H54 (cell line): ENCODE results near the gene FBXO31.
"Not testable (repeated sequence)": the region's sequence is repeated elsewhere in the genome, so short reads cannot be mapped to it uniquely, and the experiment has no call there.

Source experiments
- DNase-seq: peaks from one replicate; pipeline ENCODE4 v3.0.0; 2011; ENCODE audit warnings: low spot score, mixed read lengths; ENCODE audit not compliant: insufficient read length
- FAIRE-seq: peaks from 3 replicates; lab custom pipeline; 2011; peaks lifted over from hg19 to GRCh38; lab: Jason Lieb, UNC
- POLR2A ChIP-seq: IDR thresholded peaks from 2 replicates; pipeline ENCODE4 v1.6.1; 2011; ENCODE audit warnings: low read depth, mild to moderate bottlenecking, low read length

FBXO31 gene

GRCh38 chr16:87368029-87368770 is 15.4 kb downstream of the FBXO31 start:
- DNase-seq (no peak), FAIRE-seq (no peak)
- no peak for TF ChIP-seq POLR2A

DNA sequence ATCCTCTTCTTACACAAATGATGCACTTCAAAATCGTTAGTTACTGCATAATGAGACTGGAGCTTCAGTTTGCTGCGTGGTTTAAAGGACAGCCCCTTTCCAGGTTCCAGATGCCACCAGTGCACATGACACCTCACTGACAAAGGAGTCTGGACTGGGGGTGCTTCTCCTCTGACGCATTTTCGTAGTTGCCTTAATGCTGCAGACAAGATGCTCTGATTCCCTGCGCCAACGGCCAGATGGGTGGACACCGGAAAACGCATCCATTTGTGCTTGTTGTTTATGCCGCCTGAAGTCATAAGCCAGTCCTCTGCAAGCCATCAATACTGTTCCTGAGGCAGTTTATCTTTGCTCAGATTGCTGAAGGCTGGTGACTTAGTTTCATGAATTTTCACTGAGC is 16.0 kb downstream of the FBXO31 start:
- FAIRE-seq = no peak
- TF ChIP-seq POLR2A = no peak
- DNase-seq = no peak

DNA sequence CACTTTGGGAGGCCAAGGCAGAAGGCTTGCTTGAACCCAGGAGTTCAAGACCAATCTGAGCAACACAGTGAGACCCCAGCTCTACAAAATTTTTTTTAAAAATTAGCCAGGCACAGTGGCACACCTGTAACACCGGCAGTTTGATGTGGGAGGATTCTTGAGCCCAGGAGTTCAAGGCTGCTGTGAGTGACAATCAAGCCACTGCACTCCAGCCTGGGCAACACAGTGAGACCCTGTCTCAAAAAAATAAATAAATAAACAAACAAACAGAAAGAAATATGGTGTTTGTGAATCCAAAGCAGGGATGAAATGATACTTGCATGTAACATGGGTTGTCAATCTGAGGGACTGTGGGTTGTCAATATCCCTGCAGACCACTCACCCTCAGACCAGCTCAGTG is 16.6 kb downstream of the FBXO31 start:
- TF ChIP-seq POLR2A = no peak
- FAIRE-seq = no peak
- no peak for DNase-seq

DNA sequence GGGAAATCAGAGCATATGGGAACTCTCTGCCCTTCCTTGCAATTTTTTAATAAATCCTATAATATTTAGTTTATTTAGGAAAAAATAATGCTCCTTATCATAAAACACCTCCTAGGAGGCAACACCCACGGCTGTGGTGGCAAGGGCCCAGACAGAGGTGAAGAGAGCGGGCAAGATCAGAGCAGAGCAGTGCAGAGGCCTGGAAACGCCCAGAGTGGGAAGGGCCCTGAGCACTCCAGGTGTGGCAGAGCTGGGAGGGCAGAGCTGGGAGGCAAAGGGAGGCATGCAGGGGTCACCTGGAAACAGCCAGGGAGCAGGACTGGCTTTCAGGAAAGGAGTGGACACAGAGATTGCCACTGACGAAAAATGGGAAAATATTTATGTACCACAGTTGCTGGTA is 17.3 kb downstream of the FBXO31 start:
- no peak for TF ChIP-seq POLR2A
- no peak for DNase-seq
- FAIRE-seq = no peak

- FAIRE-seq (no peak), DNase-seq (no peak)
- TF ChIP-seq POLR2A = no peak
Observed at GRCh38 chr16:87365021-87365713, 18.4 kb downstream of the FBXO31 start.

- TF ChIP-seq POLR2A = 0 out of 2 replicates have a peak, but pooled peaks have one; percentile 18
- DNase-seq (no peak), FAIRE-seq (no peak)
Observed at GRCh38 chr16:87363771-87364455, 19.7 kb downstream of the FBXO31 start.

DNA sequence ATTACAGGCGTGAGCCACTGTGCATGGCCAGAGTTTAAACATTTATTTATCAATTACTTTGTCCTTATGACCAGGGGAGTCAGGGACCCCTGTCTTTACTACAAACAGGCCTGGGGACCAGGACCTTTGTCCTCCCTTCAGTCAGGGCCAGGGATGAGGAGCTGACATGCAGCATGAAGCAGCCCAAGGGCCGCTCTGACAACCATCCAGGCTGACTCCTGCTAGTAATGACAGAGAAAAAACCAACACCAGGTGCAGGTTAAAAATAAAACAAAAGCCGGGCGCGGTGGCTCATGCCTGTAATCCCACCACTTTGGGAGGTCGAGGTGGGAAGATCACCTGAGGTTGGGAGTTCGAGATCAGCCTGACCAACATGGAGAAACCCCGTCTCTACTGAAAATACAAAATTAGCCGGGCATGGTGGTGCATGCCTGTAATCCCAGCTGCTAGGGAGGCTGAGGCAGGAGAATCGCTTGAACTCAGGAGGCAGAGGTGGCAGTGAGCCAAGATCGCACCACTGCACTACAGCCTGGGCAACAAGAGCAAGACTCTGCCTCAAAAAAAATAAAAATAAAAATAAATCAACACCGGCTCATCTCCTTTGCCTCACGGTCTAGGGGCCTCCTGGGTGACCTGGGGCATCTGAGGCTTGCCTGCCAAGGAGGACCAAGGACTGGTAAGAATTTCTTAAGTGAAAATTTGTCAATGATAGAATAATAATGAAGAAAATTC is 20.6 kb downstream of the FBXO31 start:
- DNase-seq, FAIRE-seq: not testable (repeated sequence)

- DNase-seq (no peak), FAIRE-seq (no peak)
- no peak for TF ChIP-seq POLR2A
Observed at GRCh38 chr16:87361916-87362619, 21.5 kb downstream of the FBXO31 start.

GRCh38 chr16:87360862-87361610 is 22.5 kb downstream of the FBXO31 start:
- TF ChIP-seq POLR2A = no peak
- no peak for FAIRE-seq
- DNase-seq = no peak

GRCh38 chr16:87359121-87359520 is 24.5 kb downstream of the FBXO31 start:
- no peak for DNase-seq
- no peak for TF ChIP-seq POLR2A
- no peak for FAIRE-seq

DNA sequence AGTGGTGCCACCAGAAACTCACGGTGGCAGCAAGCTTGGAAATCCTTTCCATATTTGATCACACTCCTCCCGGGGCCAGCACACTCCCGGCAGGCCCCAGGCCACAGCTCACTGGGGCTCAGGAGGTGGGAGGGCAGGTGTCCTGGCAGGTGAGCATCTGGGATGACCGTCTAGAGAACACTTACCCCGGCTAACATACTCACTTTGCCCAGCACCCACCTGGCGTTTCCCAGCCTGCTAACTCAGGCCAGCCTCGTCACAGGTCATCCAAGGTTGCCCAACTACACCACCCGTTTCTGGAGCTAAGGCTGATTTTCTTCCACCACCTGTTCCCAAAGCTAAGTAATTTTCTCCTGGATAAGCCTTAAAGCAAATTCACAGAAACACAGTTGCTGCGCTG is 24.9 kb downstream of the FBXO31 start:
- FAIRE-seq (no peak), DNase-seq (no peak)
- no peak for TF ChIP-seq POLR2A

GRCh38 chr16:87358250-87358649 is 25.3 kb downstream of the FBXO31 start:
- no peak for TF ChIP-seq POLR2A
- no peak for FAIRE-seq
- DNase-seq = no peak

DNA sequence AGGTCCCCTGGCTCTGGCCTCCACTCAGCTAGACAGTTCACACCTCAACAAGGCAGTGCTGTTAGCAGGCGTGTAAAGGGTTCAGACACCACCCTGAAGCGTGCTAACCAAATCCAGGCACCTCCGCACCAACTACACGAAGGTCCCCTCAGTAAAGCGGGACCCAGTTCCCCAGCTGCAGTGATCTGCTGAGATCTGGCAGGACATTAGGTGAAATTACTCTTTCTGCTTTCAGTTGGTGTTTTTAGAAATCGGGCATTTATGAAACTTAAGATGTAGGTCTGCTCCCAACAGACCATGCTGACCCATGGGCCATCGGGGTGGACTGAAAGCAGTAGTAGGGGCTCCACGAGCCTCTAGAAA is 27.1 kb downstream of the FBXO31 start:
- DNase-seq = no peak
- no peak for TF ChIP-seq POLR2A
- FAIRE-seq = no peak
